Caco-2 (cell line): Measurements from ENCODE around the gene WDR43. TPM values are rescaled to one million over a fixed set of nuclear protein-coding genes. Genes with fewer than 3 reads are reported as not detected.

ENCODE experiments used
- BruUV-seq: library from RNA; stranded (reverse); fragments of 400-500 nt; replicated peaks from 2 replicates; lab custom pipeline; 2021; lab: Mats Ljungman, UMichigan
- CTCF ChIA-PET: fragments of 300-600 bp; sonication (Branson Sonifier 250); formaldehyde crosslinking; loops from one replicate; lab custom pipeline; 2022; ENCODE audit warnings: antibody characterized with exemption; lab: Charles Lee
- POLR2A ChIA-PET: fragments of 300-600 bp; sonication (Branson Sonifier 250); formaldehyde crosslinking; loops from one replicate; lab custom pipeline; 2022; ENCODE audit warnings: antibody characterized with exemption; lab: Charles Lee
- DNase-seq, 2 experiments: peaks; one replicate each; pipeline versions ENCODE4 v3.0.0 to v3.0.0-alpha.2; 2020 to 2022
- H3K27me3 ChIP-seq: replicated peaks from 2 replicates; pipeline ENCODE4 v1.6.0; 2011; ENCODE audit warnings: low read length; ENCODE audit not compliant: control insufficient read depth, insufficient read depth
- H3K36me3 ChIP-seq: 2 replicates; pipeline ENCODE4 v1.5.1; 2011; ENCODE audit warnings: low read length; ENCODE audit not compliant: control insufficient read depth, insufficient read depth
- H3K4me1 ChIP-seq: fragments of 250-450 bp; sonication (Bioruptor Pico); 2 replicates; pipeline ENCODE4 v1.5.1; 2020; ENCODE audit warnings: mild to moderate bottlenecking
- H3K4me3 ChIP-seq: 2 replicates; pipeline ENCODE4 v1.5.1; 2011; ENCODE audit warnings: low read depth, mild to moderate bottlenecking, control low read depth, low read length
- H3K9me3 ChIP-seq: fragments of 250-450 bp; sonication (Bioruptor Pico); 2 replicates; pipeline ENCODE4 v1.5.1; 2020; ENCODE audit warnings: mild to moderate bottlenecking, moderate library complexity
- H3K27ac Mint-ChIP-seq: one replicate; pipeline ENCODE4 v1.8.0; 2022; ENCODE audit warnings: mixed read lengths; ENCODE audit not compliant: unreplicated experiment
- H3K27me3 Mint-ChIP-seq: one replicate; pipeline ENCODE4 v1.8.0; 2022; ENCODE audit warnings: mixed read lengths; ENCODE audit not compliant: insufficient read depth, unreplicated experiment
- H3K36me3 Mint-ChIP-seq: one replicate; pipeline ENCODE4 v1.8.0; 2022; ENCODE audit warnings: mild to moderate bottlenecking, mixed read lengths; ENCODE audit not compliant: insufficient read depth, unreplicated experiment
- H3K4me1 Mint-ChIP-seq: one replicate; pipeline ENCODE4 v1.8.0; 2022; ENCODE audit warnings: low read depth, mixed read lengths; ENCODE audit not compliant: unreplicated experiment
- H3K4me3 Mint-ChIP-seq: one replicate; pipeline ENCODE4 v1.8.0; 2022; ENCODE audit warnings: mild to moderate bottlenecking, moderate library complexity, mixed read lengths; ENCODE audit not compliant: unreplicated experiment
- H3K9me3 Mint-ChIP-seq: one replicate; pipeline ENCODE4 v1.8.0; 2022; ENCODE audit warnings: mixed read lengths; ENCODE audit not compliant: unreplicated experiment
- intact Hi-C: fragments of 100-400 bp; cut with micrococcal nuclease; formaldehyde crosslinking; loops from one replicate; pipeline ENCODE4 v1.10.0; 2022; ENCODE audit not compliant: unreplicated experiment
- total RNA-seq: library from RNA; stranded (reverse); gene quantifications from 2 replicates; pipeline ENCODE4 v1.2.3, GENCODE V29; 2022
- TF ChIP-seq, protein P1 (sequence below), 2 experiments: fragments of 200-600 bp in 1 of 2; IDR thresholded peaks; 1 replicate in 1 of 2; 2 replicates in 1 of 2; pipeline versions ENCODE4 v1.5.1 to v1.8.0; 2011 to 2022; ENCODE audit warnings: antibody characterized with exemption in 1 of 2, control low read depth in 1 of 2, inconsistent platforms in 1 of 2, low read depth in 1 of 2, low read length in 1 of 2, mild to moderate bottlenecking in 1 of 2, moderate library complexity in 1 of 2; ENCODE audit not compliant: insufficient read depth in 1 of 2, severe bottlenecking in 1 of 2, unreplicated experiment in 1 of 2

The WDR43 gene
- total RNA-seq, 1 experiment from 2014 or later, result 133 TPM

DNA sequence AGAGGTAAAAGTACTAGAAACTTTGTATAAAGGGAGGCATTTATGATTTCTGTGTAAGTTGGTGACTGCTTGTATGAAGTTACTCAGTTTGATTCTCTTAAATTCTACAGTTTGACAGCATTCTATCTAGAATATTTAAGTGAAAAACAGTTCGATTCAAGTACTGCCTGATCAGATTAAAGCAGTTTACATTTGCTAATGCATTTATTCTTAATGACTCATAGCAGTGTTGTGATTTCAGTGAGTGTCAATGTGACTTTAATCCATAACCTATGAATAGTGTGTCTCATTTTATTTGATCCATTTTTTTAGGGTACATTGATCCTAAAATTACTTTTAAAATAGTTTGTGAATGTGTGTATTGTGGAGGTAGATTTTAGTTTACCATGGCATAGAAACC is 35.7 kb downstream of the WDR43 start:
- Histone ChIP-seq H3K9me3 (no peaks in the 10 kb centered on the region), H3K4me3 (no peak overlapping the region), H3K4me1 (no peaks in the 10 kb centered on the region), H3K27me3 (no peaks in the 10 kb centered on the region), H3K36me3 (peaks cover 6% of the 10 kb centered on the region; the same call in 1 of the 2 replicates)
- H3K36me3 Mint-ChIP-seq, result peaks cover 98% of the 10 kb centered on the region
- H3K9me3 Mint-ChIP-seq, result no peaks in the 10 kb centered on the region
- H3K27me3 Mint-ChIP-seq, result no peaks in the 10 kb centered on the region
- intact Hi-C loops, result no loop called here
- no peak overlapping the region for H3K4me3 Mint-ChIP-seq
- H3K27ac Mint-ChIP-seq, result no peak overlapping the region
- no TSS peak for BruUV-seq
- POLR2A ChIA-PET, result no interaction called here
- TF ChIP-seq, protein P1, sequence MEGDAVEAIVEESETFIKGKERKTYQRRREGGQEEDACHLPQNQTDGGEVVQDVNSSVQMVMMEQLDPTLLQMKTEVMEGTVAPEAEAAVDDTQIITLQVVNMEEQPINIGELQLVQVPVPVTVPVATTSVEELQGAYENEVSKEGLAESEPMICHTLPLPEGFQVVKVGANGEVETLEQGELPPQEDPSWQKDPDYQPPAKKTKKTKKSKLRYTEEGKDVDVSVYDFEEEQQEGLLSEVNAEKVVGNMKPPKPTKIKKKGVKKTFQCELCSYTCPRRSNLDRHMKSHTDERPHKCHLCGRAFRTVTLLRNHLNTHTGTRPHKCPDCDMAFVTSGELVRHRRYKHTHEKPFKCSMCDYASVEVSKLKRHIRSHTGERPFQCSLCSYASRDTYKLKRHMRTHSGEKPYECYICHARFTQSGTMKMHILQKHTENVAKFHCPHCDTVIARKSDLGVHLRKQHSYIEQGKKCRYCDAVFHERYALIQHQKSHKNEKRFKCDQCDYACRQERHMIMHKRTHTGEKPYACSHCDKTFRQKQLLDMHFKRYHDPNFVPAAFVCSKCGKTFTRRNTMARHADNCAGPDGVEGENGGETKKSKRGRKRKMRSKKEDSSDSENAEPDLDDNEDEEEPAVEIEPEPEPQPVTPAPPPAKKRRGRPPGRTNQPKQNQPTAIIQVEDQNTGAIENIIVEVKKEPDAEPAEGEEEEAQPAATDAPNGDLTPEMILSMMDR (IDR thresholded peaks at IDR 0.05; ENCODE audit: insufficient read depth in 1 of 2, low read depth in 1 of 2, low read length in 1 of 2, severe bottlenecking in 1 of 2, unreplicated experiment in 1 of 2), result no peak
- CTCF ChIA-PET, result no interaction called here
- H3K4me1 Mint-ChIP-seq, result peaks cover 10% of the 10 kb centered on the region
- no peak for DNase-seq

DNA sequence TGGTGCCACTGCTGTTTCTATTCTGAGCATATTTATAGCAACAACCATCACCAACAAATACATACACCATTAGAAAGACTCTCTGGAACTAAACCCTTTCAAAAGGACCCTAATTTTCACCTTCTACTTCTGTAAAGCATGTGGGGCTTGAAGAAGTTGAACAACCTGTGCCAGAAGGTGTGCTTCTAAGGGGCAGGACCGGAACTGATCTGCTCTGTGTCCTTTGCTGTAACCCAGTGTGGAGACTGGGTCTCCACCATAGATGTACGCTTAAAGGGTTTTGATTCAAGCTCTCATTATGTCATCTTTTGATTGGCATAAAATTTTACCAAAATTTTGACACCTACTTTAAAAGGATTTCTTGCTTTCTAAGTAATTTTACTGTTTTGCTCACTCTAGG is 40.3 kb downstream of the WDR43 start:
- ChIA-PET POLR2A (no interaction called here), CTCF (no interaction called here)
- BruUV-seq, result no TSS peak
- Mint-ChIP-seq H3K27me3 (no peaks in the 10 kb centered on the region), H3K4me1 (peaks cover 3% of the 10 kb centered on the region), H3K4me3 (no peak overlapping the region), H3K36me3 (peaks cover 97% of the 10 kb centered on the region), H3K9me3 (no peaks in the 10 kb centered on the region), H3K27ac (no peak overlapping the region)
- Histone ChIP-seq H3K27me3 (no peaks in the 10 kb centered on the region), H3K4me1 (no peaks in the 10 kb centered on the region), H3K4me3 (no peak overlapping the region), H3K9me3 (no peaks in the 10 kb centered on the region), H3K36me3 (no peaks in the 10 kb centered on the region; the same call in 1 of the 2 replicates)
- no peak for DNase-seq
- intact Hi-C loops, result no loop called here
- TF ChIP-seq, protein P1 (IDR thresholded peaks at IDR 0.05; ENCODE audit: insufficient read depth in 1 of 2, low read depth in 1 of 2, low read length in 1 of 2, severe bottlenecking in 1 of 2, unreplicated experiment in 1 of 2), result no peak

DNA sequence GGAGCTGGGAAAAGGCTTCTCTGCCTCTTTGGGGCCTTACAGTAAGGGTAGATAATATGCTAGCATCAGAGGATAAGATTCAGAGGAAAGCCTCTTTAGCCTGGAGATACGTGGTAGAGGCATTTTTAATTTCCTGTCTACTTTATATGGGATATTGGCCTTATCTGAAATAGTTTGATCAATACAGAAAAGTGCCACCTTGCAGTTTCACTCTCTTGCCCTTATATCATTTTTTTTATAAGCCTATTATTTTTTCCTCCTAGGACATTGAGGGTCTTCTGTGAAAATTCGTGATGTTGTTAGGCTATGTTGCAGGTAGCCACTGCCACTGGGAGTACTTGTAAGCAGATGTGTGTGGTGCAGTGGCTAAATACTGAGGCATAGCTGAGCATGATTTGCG is 46.5 kb downstream of the WDR43 start:
- H3K4me3 ChIP-seq, result no peak overlapping the region
- ChIA-PET POLR2A (no interaction called here), CTCF (interaction anchor here (0.6 kb wide), 1 partner anchor 1359 kb away, joined by 3 read pairs; no protein-coding TSS in a partner anchor)
- no peak overlapping the region for H3K27ac Mint-ChIP-seq
- peaks cover under 1% of the 10 kb centered on the region for H3K9me3 Mint-ChIP-seq
- no peak overlapping the region for H3K4me3 Mint-ChIP-seq
- no TSS peak for BruUV-seq
- no peaks in the 10 kb centered on the region for H3K27me3 ChIP-seq
- intact Hi-C loops, result no loop called here
- peaks cover 98% of the 10 kb centered on the region for H3K36me3 Mint-ChIP-seq
- H3K27me3 Mint-ChIP-seq, result no peaks in the 10 kb centered on the region
- DNase-seq, result no peak
- peaks cover 5% of the 10 kb centered on the region for H3K36me3 ChIP-seq
- TF ChIP-seq, protein P1 (IDR thresholded peaks at IDR 0.05; ENCODE audit: insufficient read depth in 1 of 2, low read depth in 1 of 2, low read length in 1 of 2, severe bottlenecking in 1 of 2, unreplicated experiment in 1 of 2), result no peak
- no peaks in the 10 kb centered on the region for H3K9me3 ChIP-seq
- H3K4me1 Mint-ChIP-seq, result no peaks in the 10 kb centered on the region
- H3K4me1 ChIP-seq, result no peaks in the 10 kb centered on the region
